ENCODE measurements around the gene MTF2.

Gene MTF2

DNA sequence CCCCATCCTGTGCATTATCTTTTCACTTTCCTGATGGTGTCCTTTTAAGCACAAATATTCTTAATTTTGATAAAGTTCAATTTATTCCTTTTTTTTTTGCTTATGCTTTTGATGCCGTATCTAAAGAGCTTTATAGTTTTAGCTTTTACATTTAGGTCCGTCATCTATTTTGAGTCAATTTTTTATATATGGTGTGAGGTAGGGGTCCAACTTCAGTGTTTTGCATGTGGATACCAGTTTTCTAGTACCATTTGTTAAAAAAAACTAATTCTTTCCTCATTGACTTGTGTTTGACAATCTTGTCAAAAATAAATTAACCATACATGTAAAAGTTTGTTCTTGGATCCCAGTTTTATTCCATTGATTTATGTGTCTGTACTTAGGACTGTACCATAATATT, 4.9 kb downstream of the MTF2 start:
- no peak for DNase-seq

DNA sequence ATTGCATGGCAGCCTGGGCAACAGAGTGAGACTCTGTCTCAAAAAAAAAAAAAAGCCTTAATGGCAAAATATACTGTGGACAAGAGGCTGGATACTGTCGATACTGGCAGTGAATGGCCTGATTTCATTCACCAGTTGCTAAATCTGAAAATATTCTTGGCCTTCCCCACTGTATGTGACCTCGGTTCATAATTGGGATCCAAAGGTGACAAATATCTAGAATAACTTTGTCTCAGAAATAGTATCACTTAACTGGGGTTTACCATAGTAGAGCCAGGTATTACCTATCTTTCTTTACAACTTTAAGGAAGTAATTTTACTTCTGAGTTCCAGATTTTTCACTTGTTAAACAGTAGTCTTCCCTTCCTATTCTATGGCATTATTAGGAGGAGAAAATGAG, 8.4 kb downstream of the MTF2 start:
- DNase-seq, result no peak

DNA sequence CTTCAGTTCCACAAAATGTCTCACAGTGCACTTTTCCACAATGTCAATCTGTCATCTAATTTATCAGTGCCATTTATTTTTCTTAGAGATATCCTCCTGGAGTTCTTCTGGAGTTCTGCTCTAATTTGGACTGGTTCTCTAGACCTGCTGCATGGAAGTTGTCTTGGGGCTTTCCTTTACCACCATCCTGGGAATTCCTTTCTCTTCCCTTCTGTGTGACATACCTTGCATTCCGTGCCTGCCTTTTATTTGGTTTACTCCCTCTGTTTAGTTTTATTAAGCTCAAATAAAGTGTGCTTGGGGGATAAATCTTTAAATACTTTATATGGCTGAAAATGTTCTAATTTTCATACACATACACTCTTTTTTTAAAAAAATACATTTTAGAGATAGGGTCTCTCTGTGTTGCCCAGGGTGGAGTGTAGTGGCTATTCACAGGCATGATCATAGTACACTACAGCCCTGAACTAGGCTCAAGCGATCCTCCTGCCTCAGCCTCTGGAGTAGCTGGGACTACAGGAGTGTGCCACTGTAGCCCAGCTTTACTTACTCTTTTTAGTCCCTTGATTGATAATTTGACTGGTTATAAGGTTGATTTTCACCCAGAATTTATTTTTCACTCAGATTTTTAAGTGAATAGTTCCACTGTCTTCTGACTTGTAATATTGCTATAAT, 14.4 kb downstream of the MTF2 start:
- no peak for DNase-seq

DNA sequence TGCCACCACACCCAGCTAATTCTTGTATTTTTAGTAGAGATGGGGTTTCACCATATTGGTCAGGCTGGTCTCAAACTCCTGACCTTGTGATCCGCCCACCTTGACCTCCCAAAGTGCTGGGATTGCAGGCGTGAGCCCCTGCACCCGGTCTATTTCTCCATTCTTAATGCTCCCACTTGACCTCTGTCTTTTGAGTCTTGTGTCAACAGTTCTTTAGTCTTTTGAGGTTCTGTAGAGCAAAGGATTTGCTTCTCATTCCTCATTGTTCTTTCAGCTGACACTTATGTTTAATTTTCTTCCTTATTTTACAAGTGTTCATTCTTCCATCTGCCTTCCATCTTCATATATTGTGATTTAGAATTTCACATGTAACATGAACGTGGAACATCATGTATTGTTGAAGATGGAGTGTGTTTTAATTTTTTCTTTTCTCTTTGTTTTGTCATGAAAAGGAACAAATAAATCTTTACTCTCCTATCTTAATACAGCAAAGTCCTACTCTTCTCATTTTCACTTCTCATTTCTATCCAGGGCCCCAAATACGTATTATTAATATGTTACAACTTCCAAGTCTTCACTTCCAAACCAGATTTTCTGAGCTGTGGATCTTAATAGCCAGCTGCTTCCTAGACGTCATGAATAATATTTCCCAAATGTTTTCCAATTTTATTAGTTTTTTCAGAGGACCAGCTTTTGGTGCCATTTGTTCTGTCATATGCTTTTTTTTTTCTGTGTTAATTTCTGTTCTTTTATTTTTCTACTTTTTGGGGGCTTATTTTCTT, 16.9 kb downstream of the MTF2 start:
- no peak for DNase-seq

DNA sequence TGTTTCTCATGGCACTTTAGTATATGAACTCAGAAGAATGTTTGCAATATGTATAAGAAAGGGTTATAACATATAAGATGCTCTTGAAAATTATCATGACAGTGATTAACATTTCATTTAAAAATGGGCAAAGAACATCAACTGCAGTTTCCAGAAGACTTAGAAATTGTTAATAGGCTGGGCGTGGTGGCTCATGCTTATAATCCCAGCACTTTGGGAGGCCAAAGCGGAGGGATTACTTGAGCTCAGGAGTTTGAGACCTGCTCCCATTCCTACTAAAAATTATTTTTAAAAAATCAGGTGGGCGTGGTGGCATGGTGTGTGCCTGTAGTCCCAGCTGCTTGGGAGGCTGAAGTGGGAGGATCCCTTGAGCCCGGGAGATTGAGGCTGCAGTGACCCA, 23.1 kb downstream of the MTF2 start:
- no peak for DNase-seq

DNA sequence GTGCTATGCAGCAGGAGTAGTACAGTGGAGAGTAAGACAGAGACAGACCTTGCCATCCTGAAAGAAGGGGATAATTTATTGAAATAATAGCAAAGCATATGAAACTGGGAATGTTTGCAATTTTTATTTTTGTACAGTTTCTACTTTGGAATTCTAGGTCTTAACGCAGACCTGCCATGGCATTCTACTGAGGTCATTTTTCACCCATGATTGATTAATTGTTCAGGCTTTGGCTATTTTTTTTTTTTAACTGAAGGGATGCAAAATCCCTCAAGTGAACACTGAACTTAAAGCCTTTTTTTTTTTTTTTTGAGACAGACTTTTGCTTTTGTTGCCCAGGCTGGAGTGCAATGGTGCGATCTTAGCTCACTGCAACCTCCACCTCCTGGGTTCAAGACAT, 27.1 kb downstream of the MTF2 start:
- no peak for DNase-seq

DNA sequence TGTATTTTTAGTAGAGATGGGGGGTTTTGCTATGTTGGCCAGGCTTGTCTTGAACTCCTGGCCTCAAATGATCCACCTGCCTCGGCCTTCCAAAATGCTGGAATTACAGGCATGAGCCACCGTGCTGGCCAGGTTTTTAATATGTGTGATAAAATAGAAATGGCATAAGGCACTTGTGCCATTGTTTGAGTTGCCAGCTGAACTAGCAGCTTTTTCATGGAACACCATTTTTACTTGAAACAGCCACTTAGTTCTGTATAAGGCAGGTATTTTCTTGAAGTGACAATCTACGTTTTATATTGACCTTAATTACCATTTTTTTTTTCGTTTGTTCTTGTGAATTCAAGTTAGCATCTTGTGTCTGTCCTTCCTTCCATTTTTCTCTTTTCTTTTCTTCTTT, 28.3 kb downstream of the MTF2 start:
- no peak for DNase-seq

DNA sequence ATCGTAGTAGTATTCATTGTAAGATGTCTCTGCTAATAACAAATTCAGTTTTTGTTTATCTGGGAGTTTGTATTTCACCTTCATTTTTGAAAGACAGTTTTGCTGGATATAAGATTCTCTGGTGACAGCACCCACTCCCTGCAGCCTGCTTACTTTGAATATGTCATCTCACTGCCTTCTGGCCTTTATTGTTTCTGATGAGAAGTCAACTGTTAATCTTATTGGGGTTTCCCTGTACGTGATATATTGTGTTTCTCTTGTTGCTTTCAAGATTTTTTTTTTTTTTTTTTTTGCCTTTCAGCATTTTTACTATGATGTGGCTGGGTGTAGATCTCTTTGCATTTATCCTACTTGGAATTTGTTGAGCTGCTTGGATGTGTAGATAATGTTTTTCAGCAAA, 29.3 kb downstream of the MTF2 start:
- no peak for DNase-seq

DNA sequence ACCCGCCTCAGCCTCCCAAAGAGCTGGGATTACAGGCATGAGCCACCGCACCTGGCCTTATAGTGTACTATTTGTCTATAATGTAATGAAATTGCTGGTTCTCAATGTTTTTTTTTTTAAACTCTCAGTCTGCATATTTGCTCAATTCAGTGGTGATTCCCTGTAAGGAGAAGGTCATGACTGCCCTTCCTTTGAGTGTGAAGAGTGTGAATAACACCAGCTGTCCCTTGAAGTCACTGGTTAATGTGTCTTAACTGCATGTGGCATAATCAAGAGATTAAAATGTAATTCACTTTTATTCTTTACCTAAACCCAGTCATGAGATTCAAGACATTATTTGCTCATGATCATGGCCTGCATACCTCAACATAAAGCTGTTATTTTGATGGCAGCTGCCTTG, 30.5 kb downstream of the MTF2 start:
- DNase-seq, result no peak

DNA sequence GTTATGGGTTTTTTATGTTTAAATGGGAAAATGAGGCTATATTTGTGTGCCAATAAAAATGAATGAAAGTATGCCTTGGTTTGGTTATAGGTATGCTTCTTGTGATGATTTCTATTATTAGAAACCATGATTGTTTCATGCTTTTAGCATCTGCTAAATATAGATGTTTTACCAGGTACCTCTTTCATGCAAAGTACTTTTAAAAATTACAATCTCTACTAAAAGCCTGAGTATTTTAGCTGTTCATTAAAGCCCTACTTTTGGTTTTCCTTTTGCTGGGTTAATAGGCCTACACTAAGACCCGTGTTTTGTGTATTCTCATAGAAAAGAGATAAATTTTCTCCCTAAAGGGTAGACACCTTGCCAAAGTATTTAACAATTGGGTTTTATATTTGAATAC, 32.0 kb downstream of the MTF2 start:
- DNase-seq, result no peak

DNA sequence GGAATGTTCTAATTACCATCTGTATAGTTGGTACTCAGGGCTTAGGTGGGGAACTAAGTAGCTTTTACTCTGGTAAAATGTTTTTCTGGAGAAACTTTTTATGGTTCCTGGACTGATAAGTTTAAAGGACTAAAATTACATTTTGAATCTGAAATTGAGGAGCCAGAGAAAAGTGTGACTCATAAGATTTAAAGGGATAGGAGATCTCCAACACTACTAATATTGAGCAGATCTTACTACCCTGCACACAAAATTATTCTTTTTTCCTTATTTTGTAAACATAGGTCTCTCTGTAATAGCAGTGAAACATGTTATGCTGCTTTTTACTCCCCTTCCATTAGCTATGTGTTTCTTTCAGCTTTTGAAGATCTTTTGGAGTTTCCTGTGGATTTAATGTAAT, 32.5 kb downstream of the MTF2 start:
- no peak for DNase-seq

DNA sequence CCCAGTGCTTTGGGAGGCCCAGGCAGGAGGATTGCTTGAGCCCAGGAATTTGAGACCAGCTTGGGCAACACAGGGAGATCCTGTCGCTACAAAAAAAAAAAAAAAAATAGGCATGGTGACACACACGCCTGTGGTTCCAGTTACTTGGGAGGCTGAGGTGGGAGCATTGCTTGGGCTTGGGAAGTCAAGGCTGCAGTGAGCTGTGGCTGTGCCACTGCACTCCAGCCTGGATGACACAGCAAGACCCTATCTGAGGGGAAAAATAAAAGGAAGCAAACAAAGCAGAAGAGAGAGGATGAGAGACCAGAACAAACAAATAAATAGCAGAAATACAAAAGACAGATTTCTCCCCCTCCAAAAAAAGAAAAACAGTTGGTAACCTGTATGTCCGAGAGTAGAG, 34.0 kb downstream of the MTF2 start:
- DNase-seq, result no peak

DNA sequence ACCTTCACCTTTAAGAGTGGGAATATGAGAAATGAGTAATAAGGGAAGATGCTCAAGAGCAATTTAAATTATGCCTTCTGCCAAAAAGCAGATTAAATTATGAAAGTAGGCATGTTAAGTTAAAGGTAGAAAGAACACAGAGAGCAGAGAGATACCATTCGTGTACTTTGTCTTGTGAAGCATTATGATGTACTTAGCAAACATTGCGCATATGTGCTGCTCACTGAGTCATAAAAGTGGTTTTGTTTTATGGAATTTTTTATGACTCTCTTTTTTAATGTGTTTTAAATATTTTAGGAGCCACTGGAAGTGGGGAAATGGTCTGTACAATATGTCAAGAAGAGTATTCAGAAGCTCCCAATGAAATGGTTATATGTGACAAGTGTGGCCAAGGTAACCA, 35.3 kb downstream of the MTF2 start:
- DNase-seq, result no peak

DNA sequence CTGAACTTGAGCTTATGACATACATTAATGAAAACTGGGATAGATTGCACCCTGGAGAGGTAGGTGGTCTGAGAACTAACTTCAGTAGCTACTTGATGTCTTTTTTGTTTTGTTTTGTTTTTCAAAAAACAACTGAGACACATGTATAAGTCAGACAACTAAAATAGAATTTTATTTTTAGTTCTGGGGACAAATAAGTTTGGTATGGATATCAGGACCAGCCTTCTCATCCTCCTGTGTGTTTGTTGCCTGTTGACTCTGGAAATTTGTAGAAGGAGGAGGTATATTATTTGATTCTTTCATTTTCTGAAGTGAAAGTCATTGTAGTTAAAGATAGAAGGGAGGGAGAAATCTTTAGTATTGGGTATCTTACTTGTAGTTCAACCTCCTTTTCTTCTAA, 41.5 kb downstream of the MTF2 start:
- DNase-seq, result no peak

DNA sequence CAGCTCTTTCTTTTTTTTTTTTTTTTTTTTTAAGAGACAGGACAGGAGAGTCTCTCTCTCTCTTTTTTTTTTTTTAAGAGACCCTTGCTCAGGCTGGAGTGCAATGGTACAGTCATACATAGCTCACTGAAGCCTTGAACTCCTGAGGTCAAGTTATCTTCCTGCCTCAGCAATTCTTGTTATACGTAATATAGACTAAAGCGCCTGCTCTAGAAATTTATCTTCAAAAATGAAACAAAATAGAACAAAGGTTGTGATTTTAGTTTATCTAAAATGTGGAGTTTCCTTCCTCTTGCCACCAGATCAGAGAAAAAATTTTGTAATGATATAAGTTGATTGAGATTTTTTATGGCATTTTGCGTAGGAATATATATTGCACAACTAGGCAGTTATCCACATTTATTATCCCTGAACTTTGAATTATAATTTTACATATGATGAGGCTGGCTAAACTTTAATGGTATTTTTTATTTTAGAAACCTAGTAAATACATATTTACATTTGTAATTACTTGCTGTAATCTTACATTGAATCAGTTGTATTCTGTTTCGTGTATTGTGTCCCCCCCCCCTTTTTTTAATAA, 44.2 kb downstream of the MTF2 start:
- no peak for DNase-seq

DNA sequence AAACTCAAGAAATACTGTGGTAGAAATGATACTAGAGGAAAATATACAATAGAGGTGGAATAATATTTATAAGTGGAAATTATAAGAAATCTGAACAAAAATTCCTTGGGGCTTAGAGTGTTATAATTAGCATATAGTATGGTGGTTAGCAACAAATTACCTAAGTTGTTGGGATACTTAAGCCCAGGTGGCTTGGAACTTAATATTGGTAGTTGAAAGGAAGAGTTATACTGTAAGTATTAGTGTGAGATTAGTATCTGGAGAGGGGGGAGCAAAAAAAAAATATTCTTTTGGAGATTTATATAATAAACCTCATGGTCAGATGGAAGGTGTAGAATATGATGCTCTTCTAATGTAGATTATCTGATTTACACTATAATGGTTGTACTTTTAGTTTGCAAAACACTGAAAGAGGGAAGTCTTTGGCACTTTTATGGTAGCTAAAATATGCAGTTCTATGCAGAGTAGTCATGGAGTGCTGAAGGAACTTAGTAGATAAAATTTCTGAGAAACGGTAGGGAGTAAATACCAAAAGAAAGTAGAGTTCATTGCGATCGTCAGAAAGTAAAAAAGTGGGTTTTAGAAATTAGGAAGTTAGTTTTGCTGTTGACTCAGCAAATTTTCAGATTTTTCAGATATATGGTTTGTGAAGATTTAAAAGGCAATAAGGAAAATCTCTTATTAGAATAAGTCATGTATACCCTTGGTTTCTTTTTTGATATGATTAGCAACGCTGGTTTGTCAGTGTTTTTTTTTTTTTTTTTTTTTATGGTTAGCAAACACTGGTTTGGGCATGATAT, 45.7 kb downstream of the MTF2 start:
- DNase-seq, result no peak

DNA sequence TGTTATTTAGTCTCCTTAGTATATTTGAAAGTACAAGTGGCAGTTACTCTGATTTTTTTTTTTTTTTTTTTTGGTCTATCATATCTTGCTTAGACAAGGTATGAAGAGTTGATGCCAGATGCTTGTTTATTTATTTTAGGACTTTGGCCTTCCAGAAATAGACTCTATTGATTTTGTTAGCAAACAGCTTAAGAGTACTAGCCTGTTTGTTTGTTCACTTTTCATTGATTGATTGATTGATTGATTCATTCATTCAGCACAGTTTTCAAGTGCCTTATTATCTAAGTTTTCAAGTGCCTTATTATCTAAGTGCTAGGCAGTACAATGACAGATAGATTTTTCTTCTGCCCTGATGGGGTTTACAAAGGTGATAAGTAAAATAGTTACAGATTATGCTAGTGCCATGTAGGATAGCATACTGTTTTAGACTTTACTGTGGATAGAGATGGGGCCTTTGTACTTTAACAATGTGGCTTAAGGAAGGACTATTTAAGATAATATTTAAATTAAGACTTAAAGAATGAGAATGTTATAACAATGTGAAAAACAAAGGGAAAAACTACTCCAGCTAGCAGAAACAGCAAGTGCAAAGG, 50.5 kb downstream of the MTF2 start:
- no peak for DNase-seq

DNA sequence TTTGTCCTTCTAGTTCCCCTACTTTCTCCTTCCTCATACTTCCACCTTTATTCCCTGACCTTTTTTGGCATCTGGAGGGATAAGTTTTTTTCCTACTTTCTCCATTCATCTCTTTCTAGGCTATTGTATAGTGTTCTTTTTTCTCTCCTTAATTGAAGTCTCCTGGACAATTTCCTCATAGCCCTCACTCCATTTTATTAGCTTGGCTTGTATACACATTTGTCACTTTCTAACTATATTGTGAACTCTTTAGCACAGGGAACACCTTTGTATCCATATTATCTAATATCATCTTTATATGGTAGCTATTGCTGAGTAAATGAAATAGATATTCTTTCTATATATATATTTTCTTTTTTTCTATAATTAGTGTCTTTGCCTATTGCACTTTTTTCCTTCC, 53.6 kb downstream of the MTF2 start:
- DNase-seq, result no peak

DNA sequence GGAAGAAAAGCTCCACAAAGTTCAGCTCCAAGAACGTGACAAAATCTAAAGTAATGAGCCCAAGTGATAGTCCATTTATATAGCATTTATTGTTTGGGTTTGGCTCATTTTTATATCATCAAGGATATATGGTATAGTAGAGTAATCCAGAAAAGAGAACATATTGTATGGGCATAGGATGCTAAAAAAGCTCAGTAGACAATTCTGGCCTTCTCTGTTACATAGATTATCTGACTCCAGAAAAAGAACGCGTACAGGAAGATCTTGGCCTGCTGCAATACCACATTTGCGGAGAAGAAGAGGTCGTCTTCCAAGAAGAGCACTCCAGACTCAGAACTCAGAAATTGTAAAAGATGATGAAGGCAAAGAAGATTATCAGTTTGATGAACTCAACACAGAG, 57.4 kb downstream of the MTF2 start:
- no peak for DNase-seq

DNA sequence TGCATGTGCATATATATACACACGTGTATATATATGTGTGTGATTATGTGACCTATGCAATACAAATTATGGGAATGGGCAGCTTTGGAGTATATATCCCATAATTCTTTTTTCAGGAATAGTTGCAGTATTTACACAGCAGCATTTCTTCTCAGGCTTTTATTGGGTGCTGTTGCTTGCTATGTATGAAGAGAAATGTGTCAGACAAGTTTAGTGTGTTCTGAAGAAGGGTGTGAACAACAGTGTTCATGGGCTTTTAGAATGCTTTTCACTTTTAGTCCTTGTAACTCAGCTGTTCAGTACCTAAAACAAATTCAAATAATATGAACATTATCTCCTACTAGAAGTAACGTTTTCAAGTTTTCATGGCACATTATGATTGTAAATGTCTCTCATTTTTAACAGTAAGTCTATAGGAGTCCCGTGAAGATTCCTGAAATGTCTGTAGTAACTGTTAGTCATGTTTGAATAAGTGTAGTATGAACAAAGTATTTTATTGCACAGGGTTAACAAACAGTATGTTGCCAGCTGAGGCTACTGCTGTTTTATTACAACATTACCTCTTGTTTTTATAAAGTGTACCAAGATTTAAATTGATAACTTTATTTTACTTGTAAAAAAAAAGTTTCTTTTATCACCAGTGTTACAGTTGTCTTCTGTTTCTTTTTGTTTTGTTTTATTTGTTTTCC, 58.7 kb downstream of the MTF2 start:
- DNase-seq, result no peak

DNA sequence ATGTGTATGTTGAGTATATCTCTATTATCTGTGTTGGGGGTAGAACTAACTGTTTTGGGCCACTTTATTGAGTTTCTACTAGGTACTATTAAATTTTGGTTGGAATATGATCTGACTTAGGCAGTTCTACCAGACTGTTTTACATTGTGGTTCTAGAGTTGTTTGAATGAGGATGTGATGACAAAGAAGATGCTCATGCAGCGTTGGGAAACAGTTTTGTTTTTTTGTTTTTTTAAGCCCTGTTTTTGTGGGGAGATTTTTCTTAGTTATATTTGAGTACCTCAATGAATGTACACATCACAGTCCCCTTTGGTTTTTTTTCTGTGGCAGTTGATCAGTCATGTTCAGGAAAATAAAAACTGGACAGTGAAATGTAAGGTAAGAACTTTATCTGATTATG, 61.0 kb downstream of the MTF2 start:
- no peak for DNase-seq

DNA sequence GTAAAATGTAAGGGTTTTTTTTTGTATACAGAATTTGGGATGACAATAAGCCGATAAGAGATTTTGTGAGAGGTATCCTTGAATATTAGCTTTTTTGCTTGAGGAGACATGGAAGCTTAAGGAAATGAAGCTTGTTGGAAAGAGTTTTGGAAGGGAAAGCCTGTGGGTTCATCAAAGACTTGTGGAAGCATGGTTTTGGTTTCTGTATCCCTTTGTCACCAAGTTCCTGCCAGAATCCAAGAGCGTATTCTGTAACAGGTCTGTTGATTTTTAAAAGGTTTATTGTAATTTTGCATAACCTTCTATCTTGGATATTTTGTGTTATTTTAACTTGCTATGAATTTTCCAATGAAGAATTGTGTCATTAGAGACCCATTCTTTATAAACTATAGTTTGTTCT, 63.1 kb downstream of the MTF2 start:
- DNase-seq, result no peak

DNA sequence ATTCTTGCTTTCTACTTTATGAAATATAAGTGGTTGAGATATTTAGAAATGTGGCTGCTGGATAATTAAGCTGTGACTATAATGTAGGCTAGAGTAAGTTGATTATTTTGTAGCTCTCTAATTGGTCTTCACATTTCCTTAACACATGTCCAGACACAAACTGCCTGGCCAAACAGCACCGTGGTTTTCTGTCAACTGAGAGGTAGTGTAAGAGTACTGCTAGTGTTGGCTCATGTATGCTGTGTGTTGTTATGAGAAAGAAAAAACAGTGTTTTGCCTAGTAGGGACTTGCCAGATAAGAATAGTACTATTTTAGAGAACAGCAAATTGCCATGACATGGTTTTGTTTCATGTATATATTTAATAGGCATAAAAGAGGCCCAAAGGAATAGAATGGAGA, 64.1 kb downstream of the MTF2 start:
- no peak for DNase-seq
